NCI-H345 treated with DMSO at 0.1 percent for 48 hours (cell line): Measurements from ENCODE around the gene LRRC8C.

Experiments
- DNase-seq: peaks from one replicate; lab custom pipeline; 2025; ENCODE audit not compliant: unreplicated experiment; lab: John Stamatoyannopoulos, UW

The LRRC8C gene

DNA sequence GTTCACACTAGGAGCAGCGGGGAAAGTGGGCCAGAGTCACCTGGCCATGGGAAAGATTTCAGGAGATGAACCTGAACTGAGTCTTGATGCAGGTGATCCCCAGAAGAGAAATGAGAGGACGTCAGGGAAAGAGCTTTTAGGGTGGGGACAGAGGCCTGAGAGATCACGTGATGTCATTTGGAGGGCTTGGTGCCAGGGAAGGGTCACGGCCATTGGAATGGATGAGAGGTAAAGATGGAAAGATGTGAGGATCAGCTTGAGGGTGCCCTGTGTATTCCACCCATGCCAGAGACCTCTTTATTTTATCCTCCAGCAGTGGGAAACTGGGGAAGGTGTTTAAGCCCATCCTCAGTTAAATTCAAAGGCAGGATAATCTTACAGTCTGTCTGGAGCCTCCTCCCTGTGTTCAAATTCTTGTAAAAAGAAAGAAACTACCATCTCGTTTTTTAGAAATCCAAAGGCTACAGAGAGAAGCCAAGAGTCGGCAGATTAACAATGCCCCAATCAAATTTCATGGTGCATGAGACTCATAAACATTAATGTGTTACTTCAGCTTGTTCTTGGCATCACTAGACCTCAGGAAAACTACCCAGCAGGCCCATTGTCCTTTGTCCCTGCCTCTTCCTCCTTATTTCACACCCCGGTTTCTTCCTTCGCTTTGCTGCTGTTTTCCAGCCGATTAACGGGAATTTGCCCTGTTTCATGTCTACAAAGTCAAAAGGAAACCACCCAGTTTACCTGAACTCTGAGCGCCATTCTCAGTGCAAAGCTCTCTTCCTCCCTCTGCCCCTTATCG is 94.8 kb downstream of the LRRC8C start:
- no peak for DNase-seq

GRCh38 chr1:89728381-89728780 is 95.5 kb downstream of the LRRC8C start:
- DNase-seq, result no peak

- no peak for DNase-seq
Observed at GRCh38 chr1:89732206-89732605, 99.3 kb downstream of the LRRC8C start.

GRCh38 chr1:89732643-89733222 is 99.8 kb downstream of the LRRC8C start:
- no peak for DNase-seq

DNA sequence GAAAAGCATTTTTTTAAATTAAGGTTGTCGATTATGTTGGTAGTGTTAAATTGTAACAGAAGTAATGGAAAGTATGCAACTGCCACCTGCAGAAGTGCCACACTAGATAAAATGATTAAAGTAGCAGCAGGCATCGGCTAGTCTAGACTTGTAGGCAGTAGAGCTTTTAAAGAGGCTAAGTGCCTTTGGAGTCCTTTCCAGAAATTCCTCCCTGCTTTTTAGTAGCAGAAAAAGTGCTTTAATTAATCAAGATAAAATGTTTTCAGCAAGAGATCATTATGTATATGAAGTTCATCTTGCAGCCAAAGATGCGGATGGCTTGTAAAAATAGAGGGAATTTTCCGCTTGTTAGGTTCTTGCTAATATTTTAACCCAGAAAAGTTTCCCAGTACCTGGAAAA is 100.8 kb downstream of the LRRC8C start:
- no peak for DNase-seq

GRCh38 chr1:89734442-89734841 is 101.5 kb downstream of the LRRC8C start:
- DNase-seq, result no peak

DNA sequence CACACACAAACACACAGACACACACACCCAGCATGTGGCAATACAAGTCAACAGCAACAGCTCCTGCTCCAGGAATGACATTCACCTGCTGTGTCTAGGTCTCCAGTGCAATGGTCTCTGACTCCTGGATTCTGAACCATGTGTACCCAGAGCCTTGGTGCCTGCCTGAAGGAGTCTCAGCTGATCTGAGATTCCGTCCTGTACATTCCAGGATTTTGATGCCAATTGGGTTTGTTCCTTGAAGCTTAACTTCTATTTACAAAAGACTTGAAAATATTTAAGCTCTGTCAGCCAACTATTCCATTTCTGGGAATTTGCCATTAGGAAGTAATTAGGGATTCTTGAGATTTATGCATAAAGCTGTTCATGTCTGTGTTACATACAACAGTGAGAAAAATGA is 102.6 kb downstream of the LRRC8C start:
- no peak for DNase-seq

- no peak for DNase-seq
Observed at GRCh38 chr1:89736937-89737733, 104.2 kb downstream of the LRRC8C start.

GRCh38 chr1:89737985-89738510 is 105.1 kb downstream of the LRRC8C start:
- no peak for DNase-seq

- DNase-seq, result no peak
Observed at GRCh38 chr1:89739013-89739843, 106.3 kb downstream of the LRRC8C start.

- DNase-seq, result no peak
Observed at GRCh38 chr1:89739844-89740216, 106.9 kb downstream of the LRRC8C start.

- no peak for DNase-seq
Observed at GRCh38 chr1:89743788-89744187, 110.9 kb downstream of the LRRC8C start.

DNA sequence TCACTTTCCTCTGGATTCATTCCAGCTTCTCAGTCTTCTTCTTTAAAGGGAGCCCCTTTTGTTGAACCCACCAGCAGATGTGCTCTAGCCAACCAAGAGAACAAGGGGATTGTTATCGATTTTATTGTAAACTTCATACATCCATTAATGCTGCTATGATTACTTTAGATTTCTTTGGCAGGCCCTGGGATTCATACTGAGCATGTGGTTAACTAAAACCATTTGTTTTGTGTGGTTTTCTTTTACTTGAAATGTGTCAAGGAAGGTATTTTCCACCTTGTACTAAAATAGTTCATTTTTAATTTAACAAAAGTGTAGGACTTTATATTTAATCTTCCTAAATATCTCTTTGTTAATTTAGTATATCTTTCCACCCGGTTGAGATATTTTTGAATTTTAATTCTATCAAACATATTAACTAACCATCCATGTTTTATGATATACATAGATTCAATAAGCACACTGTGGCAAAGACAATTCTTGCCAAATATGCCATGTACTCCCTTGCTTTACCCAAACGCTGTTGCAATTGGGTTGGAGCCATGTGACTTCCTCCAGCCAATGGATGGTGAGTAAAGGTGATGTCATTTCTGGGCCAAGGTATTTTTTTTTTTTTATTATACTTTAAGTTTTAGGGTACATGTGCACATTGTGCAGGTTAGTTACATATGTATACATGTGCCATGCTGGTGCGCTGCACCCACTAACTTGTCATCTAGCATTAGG is 113.7 kb downstream of the LRRC8C start:
- DNase-seq, result no peak

- DNase-seq, result no peak
Observed at GRCh38 chr1:89753761-89754160, 120.8 kb downstream of the LRRC8C start.

- no peak for DNase-seq
Observed at GRCh38 chr1:89754518-89754917, 121.6 kb downstream of the LRRC8C start.

DNA sequence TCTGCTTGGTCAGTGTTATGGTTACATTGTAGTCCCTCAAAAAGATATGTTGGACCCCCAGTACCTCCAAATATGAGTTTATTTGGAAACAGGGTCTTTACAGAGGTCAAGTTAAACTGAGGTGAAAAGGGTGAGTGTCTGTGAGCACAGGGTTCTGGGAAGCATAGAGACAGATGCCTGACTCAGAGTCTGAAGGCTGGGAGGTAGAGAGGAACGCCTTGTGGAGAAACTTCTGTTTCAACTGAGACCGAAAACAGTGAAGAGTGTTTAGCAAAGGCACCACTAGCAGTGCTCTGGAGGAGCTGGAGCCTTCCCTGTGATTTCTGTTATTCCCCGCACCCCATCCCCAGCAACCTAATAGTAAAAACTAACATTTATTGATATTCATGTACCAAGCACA is 122.7 kb downstream of the LRRC8C start:
- no peak for DNase-seq

DNA sequence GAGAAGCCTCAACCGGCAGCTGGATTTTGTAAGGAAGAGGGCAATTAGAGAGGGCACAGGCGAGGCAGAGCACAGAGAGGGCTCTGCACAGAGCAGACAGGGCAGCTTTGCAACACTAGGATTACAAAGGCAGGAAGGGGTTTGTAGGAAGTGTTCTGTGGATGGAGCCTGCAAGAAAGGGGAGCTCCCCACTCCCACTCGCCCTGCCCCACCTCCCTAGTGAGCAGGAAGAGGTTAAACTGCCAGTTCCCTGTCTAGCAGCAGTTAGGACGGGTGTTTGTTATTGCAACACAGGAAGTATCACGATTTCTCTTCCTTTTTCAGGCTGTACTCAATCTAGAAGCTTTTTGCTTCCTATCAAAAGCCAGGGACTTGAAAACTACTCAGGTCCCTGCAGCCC is 124.6 kb downstream of the LRRC8C start:
- no peak for DNase-seq

- no peak for DNase-seq
Observed at GRCh38 chr1:89758156-89758555, 125.2 kb downstream of the LRRC8C start.

GRCh38 chr1:89759036-89759435 is 126.1 kb downstream of the LRRC8C start:
- no peak for DNase-seq

- DNase-seq, result no peak
Observed at GRCh38 chr1:89760496-89760895, 127.6 kb downstream of the LRRC8C start.
